GM10266 (cell line): ENCODE results near the gene BUB1.

Experiments used
- DNase-seq: peaks from one replicate; pipeline ENCODE4 v3.0.0; 2012; ENCODE audit errors: extremely low spot score
- CTCF ChIP-seq: IDR thresholded peaks from 2 replicates; pipeline ENCODE4 v1.5.1; 2012; ENCODE audit warnings: mild to moderate bottlenecking, low read depth; ENCODE audit not compliant: control insufficient read depth, insufficient read depth; ENCODE audit errors: missing control alignments

BUB1 gene

GRCh38 chr2:110718382-110718781 is 40.5 kb upstream of the BUB1 start:
- no peak for TF ChIP-seq CTCF
- no peak for DNase-seq

- DNase-seq: no peak
- no peak for TF ChIP-seq CTCF
These were observed 39.9 kb upstream of the BUB1 start for GRCh38 chr2:110717734-110718133.

- TF ChIP-seq CTCF: no peak
- DNase-seq: no peak
These were observed 39.2 kb upstream of the BUB1 start for GRCh38 chr2:110716959-110717645.

GRCh38 chr2:110714452-110715224 is 36.8 kb upstream of the BUB1 start:
- TF ChIP-seq CTCF: no peak
- DNase-seq: no peak

- no peak for DNase-seq
- no peak for TF ChIP-seq CTCF
These were observed 35.9 kb upstream of the BUB1 start for GRCh38 chr2:110713513-110714362.

GRCh38 chr2:110712737-110713136 is 34.9 kb upstream of the BUB1 start:
- DNase-seq: no peak
- TF ChIP-seq CTCF: no peak
